ENCODE data around the gene RALGPS2.

Gene RALGPS2

GRCh38 chr1:178931858-178932551, 207.0 kb downstream of the RALGPS2 start:
- Histone ChIP-seq H3K4me3 (ENCODE audit: low read depth in 1 of 2, low read length in 1 of 2) (no peak overlapping the region), H3K27me3 (no peaks in the 10 kb centered on the region), H3K27ac (no peak overlapping the region), H3K36me3 (no peaks in the 10 kb centered on the region), H3K4me1 (ENCODE audit: control insufficient read depth in 1 of 2, insufficient read depth in 1 of 2, low read depth in 1 of 2, low read length in 1 of 2) (peaks cover 7 to 14% of the 10 kb centered on the region in 2 experiments), H3K9me3 (no peaks in the 10 kb centered on the region)
- TF ChIP-seq, protein P1, sequence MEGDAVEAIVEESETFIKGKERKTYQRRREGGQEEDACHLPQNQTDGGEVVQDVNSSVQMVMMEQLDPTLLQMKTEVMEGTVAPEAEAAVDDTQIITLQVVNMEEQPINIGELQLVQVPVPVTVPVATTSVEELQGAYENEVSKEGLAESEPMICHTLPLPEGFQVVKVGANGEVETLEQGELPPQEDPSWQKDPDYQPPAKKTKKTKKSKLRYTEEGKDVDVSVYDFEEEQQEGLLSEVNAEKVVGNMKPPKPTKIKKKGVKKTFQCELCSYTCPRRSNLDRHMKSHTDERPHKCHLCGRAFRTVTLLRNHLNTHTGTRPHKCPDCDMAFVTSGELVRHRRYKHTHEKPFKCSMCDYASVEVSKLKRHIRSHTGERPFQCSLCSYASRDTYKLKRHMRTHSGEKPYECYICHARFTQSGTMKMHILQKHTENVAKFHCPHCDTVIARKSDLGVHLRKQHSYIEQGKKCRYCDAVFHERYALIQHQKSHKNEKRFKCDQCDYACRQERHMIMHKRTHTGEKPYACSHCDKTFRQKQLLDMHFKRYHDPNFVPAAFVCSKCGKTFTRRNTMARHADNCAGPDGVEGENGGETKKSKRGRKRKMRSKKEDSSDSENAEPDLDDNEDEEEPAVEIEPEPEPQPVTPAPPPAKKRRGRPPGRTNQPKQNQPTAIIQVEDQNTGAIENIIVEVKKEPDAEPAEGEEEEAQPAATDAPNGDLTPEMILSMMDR (IDR thresholded peaks at IDR 0.05) = no peak

GRCh38 chr1:178932552-178932906, 207.5 kb downstream of the RALGPS2 start:
- H3K27ac ChIP-seq = no peak overlapping the region
- H3K4me3 ChIP-seq (ENCODE audit: low read depth in 1 of 2, low read length in 1 of 2) = no peak overlapping the region
- TF ChIP-seq, protein P1 (IDR thresholded peaks at IDR 0.05) = no peak
- H3K27me3 ChIP-seq = no peaks in the 10 kb centered on the region
- peaks cover 7 to 14% of the 10 kb centered on the region in 2 experiments for H3K4me1 ChIP-seq (ENCODE audit: control insufficient read depth in 1 of 2, insufficient read depth in 1 of 2, low read depth in 1 of 2, low read length in 1 of 2)
- H3K9me3 ChIP-seq = no peaks in the 10 kb centered on the region
- H3K36me3 ChIP-seq = no peaks in the 10 kb centered on the region

DNA sequence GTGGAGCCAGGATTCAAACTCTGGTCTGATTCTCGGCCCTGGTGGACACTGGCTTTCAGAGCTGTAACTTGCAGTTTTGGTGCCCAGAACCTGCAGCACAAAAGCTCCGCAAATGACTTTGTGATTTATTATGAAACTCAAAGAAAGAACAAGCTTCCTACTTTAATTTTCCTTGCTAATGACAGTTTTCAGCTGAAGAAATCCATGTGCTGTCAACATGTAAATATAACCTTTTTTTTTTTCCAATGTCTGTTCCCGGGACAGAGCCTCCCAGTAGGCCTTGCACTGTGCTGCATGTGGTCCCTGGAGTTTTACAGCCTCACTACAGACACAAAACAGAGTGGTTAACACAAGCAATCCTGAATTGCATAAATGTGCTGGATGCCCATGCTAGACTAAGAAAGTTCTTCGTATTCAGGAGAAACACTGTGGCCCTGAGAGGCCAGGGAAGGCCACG, 208.1 kb downstream of the RALGPS2 start:
- no peak overlapping the region for H3K27ac ChIP-seq
- no peaks in the 10 kb centered on the region for H3K9me3 ChIP-seq
- H3K4me1 ChIP-seq (ENCODE audit: control insufficient read depth in 1 of 2, insufficient read depth in 1 of 2, low read depth in 1 of 2, low read length in 1 of 2) = peaks cover 7 to 14% of the 10 kb centered on the region in 2 experiments
- no peaks in the 10 kb centered on the region for H3K36me3 ChIP-seq
- no peaks in the 10 kb centered on the region for H3K27me3 ChIP-seq
- TF ChIP-seq, protein P1 (IDR thresholded peaks at IDR 0.05) = no peak
- H3K4me3 ChIP-seq (ENCODE audit: low read depth in 1 of 2, low read length in 1 of 2) = no peak overlapping the region

DNA sequence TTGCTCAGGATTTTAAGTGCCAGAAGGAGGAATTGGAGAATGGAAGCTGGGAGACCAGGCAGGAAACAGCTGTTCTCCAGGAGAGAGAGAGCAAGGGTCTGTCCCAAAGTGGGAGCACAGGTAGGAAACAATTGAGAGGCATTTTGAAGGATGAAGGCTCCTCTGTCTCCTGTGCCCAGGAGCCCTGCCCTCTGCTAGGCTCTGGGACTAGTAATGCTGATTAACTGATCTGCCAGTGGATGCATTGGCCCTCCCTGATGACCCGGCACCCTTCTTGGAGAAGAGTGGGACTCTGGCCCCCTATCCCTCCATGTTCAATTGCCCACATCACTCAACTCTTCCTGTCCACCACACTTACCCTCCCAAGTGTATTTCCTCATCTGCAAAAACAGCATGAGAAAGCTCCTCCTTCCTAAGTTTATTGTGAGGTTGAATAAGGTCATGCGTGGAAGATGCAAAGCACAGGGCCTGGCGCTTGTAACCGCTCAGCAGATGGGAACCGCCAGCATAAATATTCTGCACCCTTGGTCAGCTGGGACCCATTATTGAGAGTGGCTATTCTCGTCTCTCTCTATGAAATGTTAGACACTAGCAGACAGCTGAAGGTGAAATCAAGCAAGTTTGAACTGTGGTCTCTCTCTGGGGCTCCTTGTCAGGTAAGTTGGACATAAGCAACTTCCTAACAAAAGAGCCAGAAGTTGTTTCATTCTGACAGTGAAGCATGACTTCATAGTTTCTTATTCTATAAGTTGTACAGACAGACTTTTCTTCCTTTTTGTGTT, 208.9 kb downstream of the RALGPS2 start:
- peaks cover 7 to 14% of the 10 kb centered on the region in 2 experiments for H3K4me1 ChIP-seq (ENCODE audit: control insufficient read depth in 1 of 2, insufficient read depth in 1 of 2, low read depth in 1 of 2, low read length in 1 of 2)
- TF ChIP-seq, protein P1 (IDR thresholded peaks at IDR 0.05) = no peak
- H3K4me3 ChIP-seq (ENCODE audit: low read depth in 1 of 2, low read length in 1 of 2) = no peak overlapping the region
- H3K27ac ChIP-seq = no peak overlapping the region
- no peaks in the 10 kb centered on the region for H3K9me3 ChIP-seq
- no peaks in the 10 kb centered on the region for H3K27me3 ChIP-seq
- H3K36me3 ChIP-seq = no peaks in the 10 kb centered on the region

DNA sequence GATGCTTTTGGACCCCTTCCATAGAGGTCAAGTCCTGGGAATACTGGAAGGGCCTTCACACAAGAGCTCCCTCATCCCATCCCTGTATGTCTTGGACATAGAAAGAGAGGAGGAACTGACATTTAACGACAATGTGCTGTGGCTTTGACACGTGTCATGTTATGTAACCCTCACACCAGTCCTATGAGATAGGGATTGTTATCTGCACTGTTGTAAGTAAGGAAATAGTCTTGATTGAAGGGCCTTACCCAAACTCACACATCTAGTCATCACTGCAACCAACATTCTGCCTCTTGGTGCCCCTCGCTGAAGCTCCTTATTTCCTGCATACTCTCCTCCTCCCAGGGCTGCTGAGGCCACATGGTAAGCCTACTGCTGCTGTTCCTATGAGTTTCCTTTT, 209.5 kb downstream of the RALGPS2 start:
- Histone ChIP-seq H3K27ac (no peak overlapping the region), H3K4me3 (ENCODE audit: low read depth in 1 of 2, low read length in 1 of 2) (no peak overlapping the region)
- TF ChIP-seq, protein P1 (IDR thresholded peaks at IDR 0.05) = no peak

More for the DNA sequence above, 209.5 kb downstream of the RALGPS2 start:
- Histone ChIP-seq H3K27me3 (no peaks in the 10 kb centered on the region), H3K36me3 (no peaks in the 10 kb centered on the region), H3K4me1 (ENCODE audit: control insufficient read depth in 1 of 2, insufficient read depth in 1 of 2, low read depth in 1 of 2, low read length in 1 of 2) (peaks cover 7 to 14% of the 10 kb centered on the region in 2 experiments), H3K9me3 (no peaks in the 10 kb centered on the region)

All from neutrophil (primary cell).